ENCODE data around the gene NDFIP1. TPM values are rescaled to one million over a fixed set of nuclear protein-coding genes. Genes with fewer than 3 reads are reported as not detected.

Gene NDFIP1
- total RNA-seq, 4 donors from 2014 or later, result 91.7 to 101 (median 97.0) TPM

- no peak for TF ChIP-seq CTCF (IDR thresholded peaks at IDR 0.05; ENCODE audit: low read depth)
Measured at GRCh38 chr5:142181547-142182163, 73.1 kb downstream of the NDFIP1 start.

- TF ChIP-seq CTCF (IDR thresholded peaks at IDR 0.05; ENCODE audit: low read depth), result no peak
Measured at GRCh38 chr5:142182840-142183239, 74.3 kb downstream of the NDFIP1 start.

GRCh38 chr5:142183561-142183960 is 75.0 kb downstream of the NDFIP1 start:
- TF ChIP-seq CTCF (IDR thresholded peaks at IDR 0.05; ENCODE audit: low read depth), result no peak

- TF ChIP-seq CTCF (IDR thresholded peaks at IDR 0.05; ENCODE audit: low read depth), result no peak
Measured at GRCh38 chr5:142184988-142185387, 76.4 kb downstream of the NDFIP1 start.

GRCh38 chr5:142186514-142186856 is 77.9 kb downstream of the NDFIP1 start:
- TF ChIP-seq CTCF (IDR thresholded peaks at IDR 0.05; ENCODE audit: low read depth), result no peak

GRCh38 chr5:142186857-142187594 is 78.4 kb downstream of the NDFIP1 start:
- TF ChIP-seq CTCF (IDR thresholded peaks at IDR 0.05; ENCODE audit: low read depth), result no peak

GRCh38 chr5:142189813-142190212 is 81.2 kb downstream of the NDFIP1 start:
- TF ChIP-seq CTCF (IDR thresholded peaks at IDR 0.05; ENCODE audit: low read depth), result no peak
